GM18861 (cell line): ENCODE measurements around the gene GPR160.
"Not testable (repeated sequence)": the region's sequence is repeated elsewhere in the genome, so short reads cannot be mapped to it uniquely, and the experiment has no call there.

Experiments used
- ATAC-seq: cut with Tn5 transposase; IDR thresholded peaks from one replicate; pipeline ENCODE4 v1.9.1; 2021; ENCODE audit not compliant: unreplicated experiment

GPR160 gene

GRCh38 chr3:170037463-170038433, at the start of gene GPR160:
Gene GPR160, plus strand, starts transcription at chr3:170037995. Its CDS starts 45,978 bp downstream, at chr3:170083973.
- ATAC-seq = peak; percentile 72

DNA sequence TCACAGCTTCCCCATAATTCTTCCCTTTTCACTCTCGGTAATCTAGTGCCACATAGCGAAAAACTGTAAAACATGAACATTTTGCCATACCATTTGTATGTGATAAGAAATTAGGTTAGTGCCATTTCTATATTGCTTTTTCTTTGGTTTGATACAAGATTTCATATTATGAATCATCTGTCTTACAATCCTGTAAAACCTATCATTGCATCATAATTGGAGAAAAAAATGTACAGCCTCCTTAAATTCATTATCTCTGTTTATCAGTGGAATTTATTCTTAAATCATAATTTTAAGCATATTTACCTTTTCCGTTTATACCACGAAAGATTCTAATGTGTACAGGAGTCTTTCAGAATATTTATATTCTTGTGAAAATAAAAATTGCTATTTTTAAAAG, 47.4 kb upstream of the GPR160 start:
- no peak for ATAC-seq

- no peak for ATAC-seq
Measured at GRCh38 chr3:169992156-169992555, 45.6 kb upstream of the GPR160 start.

DNA sequence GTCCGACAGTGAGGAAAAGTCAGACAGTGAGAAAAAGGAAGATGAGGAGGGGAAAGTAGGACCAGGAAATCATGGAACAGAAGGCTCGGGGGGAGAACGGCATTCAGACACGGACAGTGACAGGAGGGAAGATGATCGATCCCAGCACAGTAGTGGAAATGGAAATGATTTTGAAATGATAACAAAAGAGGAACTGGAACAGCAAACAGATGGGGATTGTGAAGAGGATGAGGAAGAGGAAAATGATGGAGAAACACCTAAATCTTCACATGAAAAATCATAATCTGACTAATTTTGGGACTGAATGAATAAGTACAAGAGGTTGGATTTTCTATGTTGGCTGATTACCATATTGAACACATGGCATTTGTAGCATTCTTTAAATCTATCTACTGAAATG, 45.0 kb upstream of the GPR160 start:
- no peak for ATAC-seq

- ATAC-seq = no peak
Measured at GRCh38 chr3:169993761-169994160, 44.0 kb upstream of the GPR160 start.

- no peak for ATAC-seq
Measured at GRCh38 chr3:169996063-169996462, 41.7 kb upstream of the GPR160 start.

DNA sequence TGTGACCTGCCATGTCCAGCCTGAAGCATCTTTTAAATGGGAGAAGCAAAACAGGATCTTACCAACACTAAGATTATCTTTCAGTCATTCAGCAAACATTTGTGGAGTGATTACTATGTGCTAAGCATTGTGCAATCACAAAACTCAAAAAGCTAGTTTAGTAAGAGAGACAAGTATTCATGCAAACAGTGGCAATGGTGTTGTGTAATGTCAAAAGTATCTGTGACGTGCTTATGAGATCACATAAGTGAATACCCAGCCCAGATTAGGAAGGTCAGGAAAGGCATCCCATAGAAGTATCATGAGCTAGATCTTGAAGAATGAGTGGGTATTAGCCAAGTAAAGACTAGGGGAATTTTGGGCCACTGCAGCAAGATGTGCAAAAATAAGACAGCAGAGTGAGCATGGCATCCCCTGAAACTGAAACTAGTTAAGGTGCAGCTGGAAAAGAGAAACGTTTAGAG, 39.1 kb upstream of the GPR160 start:
- no peak for ATAC-seq

- peak; percentile 97 for ATAC-seq
Measured at GRCh38 chr3:169999433-169999832, 38.4 kb upstream of the GPR160 start.

GRCh38 chr3:170000051-170000450, 37.7 kb upstream of the GPR160 start:
- ATAC-seq = no peak

DNA sequence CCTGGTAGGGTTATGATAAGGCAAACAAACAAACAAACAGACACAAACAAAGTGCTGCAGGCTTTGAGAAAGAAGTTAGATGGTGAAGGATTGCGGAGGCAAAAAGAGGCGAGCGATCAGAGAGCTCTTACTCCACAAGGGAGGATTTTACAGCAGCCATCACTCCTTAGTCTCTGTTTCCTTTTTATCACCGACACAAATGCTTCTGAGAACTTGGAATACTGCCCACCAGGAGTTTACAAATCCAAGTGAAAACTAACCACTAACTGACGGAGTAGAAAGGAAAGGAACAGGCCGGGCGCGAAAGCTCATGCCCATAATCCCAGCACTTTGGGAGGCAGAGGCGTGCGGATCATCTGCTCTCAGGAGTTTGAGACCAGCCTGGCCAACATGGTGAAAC, 35.6 kb upstream of the GPR160 start:
- no peak for ATAC-seq

DNA sequence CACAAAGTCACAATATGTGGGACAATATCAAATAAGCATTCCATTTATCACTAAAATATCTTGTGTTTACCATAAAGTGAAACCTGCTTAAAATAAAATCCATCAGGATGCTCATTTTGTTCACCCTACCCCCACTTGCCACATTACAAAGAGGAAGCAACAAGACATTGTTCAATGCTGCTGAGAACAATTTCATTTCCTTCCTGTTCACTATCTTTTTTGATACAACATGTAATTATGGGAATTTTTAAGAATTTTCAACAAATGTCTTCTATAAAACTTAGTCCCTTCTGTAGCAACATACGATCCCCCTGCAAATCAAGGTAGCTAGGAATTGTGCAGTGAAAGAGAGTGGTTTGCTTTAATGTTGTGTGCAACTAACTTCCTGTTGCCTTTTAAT, 34.9 kb upstream of the GPR160 start:
- ATAC-seq = no peak

DNA sequence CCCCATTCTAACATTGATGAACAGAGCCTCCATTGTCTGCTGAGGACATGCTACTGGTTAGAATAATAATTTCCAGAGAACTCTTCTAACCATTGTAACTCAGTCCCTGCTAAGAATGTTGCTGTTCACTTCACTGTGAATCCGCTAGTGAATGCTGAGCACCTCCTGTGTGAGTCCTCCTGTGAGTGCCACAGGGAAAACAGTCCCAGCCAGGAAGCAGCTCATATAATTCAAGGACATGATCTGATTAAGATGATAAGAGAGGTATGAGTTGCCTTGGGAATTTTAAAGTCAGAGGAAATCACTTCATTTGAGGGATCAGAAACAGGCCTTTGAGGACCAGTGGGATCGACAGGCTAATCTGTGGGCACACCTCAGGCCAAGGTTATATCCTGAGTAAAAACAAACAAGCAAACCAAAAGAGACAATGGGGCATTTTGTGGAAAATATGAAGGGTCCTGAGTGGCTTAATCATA, 33.9 kb upstream of the GPR160 start:
- ATAC-seq = no peak

DNA sequence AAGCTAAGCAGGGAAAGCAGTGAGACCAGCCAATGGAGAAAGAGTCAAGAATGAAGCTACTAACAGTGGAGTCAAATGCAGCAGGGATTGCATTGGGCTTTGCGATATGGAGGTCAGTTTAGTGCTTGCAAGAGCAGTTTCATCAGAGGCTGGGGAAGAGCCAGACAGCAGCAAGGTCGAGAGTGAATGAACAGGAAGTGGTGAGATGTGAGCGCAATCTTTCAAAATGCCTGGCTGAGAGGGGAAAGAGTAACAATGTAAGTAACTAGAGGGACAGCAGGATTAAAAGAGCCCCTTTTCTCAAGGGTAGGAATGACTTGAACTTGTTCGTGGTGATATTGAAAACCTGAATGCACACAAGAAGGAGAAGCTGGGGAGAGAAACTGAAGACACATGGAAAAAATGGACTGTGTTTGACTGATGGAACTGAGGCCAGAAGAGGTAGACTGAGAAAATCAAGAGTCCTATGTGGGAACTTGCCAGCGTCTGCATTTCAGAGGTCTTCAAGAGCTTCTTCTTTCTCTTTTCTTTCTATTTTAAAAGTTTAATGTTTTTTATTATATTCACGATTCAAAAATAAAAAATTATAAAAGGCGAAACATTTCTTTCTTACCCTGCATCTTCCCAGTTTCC, 30.6 kb upstream of the GPR160 start:
- peak; percentile 94 for ATAC-seq

DNA sequence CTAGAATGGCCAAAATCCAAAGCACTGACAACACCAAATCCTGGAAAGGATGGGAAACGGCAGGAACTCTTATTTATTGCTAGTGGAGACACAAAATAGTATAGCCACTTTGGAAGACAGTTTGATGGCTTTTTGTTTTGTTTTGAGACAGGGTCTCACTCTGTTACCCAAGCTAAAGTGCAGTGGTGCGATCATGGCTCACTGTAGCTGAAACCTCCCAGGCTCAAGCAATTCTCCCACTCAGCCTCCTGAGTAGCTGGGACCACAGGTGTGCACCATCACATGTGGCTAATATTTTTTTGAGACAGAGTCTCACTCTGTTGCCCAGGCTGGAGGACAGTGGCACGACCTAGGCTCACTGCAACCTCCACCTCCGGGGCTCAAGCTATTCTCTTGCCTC, 27.3 kb upstream of the GPR160 start:
- no peak for ATAC-seq

DNA sequence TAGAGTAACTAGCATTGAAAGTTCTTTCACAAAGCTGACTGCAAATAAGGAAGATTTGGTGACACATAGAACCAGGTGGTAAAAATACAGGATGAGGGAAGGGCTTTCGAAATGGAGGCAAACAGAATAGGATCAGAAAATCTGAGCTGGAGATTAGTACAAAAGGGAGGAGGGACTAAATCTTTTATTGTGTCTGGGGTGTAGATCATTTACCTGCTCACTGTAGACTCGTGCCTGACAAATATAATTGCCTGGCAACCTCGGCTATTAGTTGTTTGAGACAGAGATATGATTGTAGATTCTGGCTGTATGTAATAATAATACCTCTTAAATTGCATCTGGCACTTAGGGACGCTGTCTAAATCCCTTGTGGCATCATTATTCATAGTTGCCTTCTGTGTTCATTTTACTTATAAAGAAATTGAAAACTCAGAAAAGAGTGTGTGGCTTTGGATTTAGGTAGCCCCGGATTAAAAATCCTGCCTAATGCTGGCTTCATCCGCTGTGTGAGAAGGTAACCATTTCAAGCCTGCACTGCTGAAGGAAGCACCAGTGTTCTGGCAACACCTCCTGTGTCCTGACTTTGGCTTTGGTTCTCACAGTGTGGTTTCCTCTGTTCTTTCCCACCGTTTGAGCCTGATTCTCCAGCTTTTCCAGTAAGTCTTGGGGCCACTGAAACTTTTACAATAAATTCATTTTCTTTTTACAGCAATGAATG, 25.0 kb upstream of the GPR160 start:
- ATAC-seq = no peak

DNA sequence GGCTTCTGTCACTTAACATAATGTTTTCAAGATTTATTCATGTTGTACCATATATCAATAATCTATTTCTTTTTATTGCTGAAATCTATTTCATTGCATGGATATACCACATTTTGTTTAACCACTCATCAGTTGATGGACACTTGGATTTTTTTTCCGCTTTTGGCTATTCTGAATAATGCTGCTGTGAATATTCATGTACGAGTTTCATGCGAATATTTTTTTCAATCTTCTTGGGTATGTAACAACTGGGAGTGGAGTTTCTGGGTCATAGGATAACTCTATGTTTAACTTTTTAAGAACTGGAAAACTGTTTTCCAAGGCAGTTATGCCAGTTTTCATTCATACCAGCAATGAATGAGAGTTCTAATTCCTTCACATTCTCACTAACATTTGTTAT, 21.7 kb upstream of the GPR160 start:
- ATAC-seq = no peak

DNA sequence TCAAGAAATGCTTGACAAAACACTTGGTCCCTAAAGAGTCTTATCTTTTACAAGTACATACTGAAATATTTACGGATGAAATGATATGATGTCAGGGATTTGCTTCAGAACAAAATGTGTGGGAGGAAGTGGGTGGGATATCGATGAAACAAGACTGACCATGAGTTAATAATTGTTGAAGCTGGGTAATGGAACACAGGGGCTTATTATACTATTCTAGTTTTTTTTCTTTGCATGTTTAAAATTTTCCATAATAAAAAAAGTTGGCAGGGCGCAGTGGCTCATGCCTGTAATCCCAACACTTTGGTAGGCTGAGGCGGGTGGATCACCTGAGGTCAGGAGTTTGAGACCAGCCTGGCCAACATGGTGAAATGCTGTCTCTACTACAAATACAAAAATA, 18.5 kb upstream of the GPR160 start:
- ATAC-seq = not testable (repeated sequence)

DNA sequence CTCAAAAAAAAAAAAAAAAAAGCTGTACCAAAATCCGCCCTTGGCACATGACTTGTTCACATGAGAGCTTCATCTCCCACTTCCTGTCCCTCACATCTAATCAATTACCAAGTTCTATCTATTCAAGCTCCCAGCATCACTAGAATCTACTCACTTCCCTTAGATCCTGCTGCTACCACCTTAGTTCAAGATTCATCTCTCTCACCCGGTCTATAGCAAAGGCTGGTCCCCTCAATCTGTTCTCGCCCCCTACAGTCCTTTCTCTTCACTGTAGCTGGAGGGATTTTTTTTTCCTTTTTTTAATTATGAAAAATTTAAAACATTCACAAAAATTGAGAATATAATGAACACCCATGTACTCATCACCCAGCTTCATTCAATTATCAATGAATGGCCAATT, 16.7 kb upstream of the GPR160 start:
- peak; percentile 43 for ATAC-seq

DNA sequence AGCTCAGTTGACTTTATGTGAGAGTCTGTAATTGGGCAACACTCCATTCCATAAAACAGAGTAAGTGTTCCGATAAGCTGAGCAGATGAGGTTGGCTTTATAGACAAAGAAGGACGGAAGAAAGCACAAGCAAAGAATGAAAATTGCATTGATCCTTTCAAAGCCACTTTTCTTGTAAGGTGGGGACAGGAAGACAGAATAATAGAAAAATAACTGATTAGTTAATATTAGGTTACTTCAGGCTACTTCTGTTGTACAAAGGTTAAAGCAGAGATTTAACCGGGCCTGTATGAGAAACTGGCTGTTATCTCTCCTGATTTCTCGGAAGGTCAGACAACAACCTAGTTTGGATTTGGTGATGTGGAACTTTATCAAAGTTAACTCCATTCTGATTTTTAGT, 15.5 kb upstream of the GPR160 start:
- ATAC-seq = no peak

DNA sequence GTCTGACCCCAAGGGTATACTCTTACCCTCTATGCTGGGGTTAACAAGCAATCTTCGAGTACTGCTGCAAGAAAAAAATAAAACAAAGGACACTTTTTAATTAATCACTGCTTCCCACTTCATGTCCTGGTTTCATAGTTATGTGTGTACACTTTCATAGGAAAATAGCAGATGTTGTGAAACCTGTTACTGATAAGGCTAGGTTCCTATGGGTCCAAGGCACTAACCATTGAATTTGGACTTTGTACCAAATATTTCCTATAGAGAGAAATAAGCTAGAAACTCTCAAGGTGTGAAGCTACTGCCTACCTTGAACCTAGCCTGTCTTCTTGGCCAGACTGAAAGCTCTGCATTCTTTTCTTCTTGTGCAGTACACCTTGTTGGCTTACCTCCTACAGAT, 14.6 kb upstream of the GPR160 start:
- ATAC-seq = no peak

GRCh38 chr3:170024581-170024980, 13.2 kb upstream of the GPR160 start:
- no peak for ATAC-seq
